PC-3 (cell line): ENCODE measurements around the gene CSK. TPM values are rescaled to one million over a fixed set of nuclear protein-coding genes. Genes with fewer than 3 reads are reported as not detected.

ENCODE experiments used
- ATAC-seq: fragments of 200-7000 bp; cut with Tn5 transposase; 2 replicates; pipeline ENCODE4 v1.9.1; 2020; ENCODE audit warnings: mild to moderate bottlenecking, moderate library complexity
- BruUV-seq: library from RNA; stranded (reverse); fragments of 400-500 nt; replicated peaks from 2 replicates; lab custom pipeline; 2021; lab: Mats Ljungman, UMichigan
- CTCF ChIA-PET: fragments of 300-600 bp; sonication (Branson Sonifier 250); formaldehyde crosslinking; loops from one replicate; lab custom pipeline; 2022; ENCODE audit warnings: antibody characterized with exemption; lab: Charles Lee
- POLR2A ChIA-PET: fragments of 300-600 bp; sonication (Branson Sonifier 250); formaldehyde crosslinking; loops from one replicate; lab custom pipeline; 2022; ENCODE audit warnings: antibody characterized with exemption; ENCODE audit not compliant: unreplicated experiment; lab: Charles Lee
- DNase-seq: peaks from one replicate; pipeline ENCODE4 v3.0.0-alpha.2; 2015
- H2AFZ ChIP-seq: fragments of 300-600 bp; sonication (generic); 2 replicates; pipeline ENCODE4 v1.6.0; 2016; ENCODE audit warnings: antibody characterized with exemption, low read length
- H3F3A ChIP-seq: fragments of 300-600 bp; sonication (generic); one replicate; pipeline ENCODE4 v1.6.0; 2017; ENCODE audit warnings: antibody characterized with exemption, low read length, control low read depth, mild to moderate bottlenecking; ENCODE audit not compliant: unreplicated experiment
- H3K27ac ChIP-seq: fragments of 300-600 bp; sonication (generic); 2 replicates; pipeline ENCODE4 v1.5.1; 2016; ENCODE audit warnings: mild to moderate bottlenecking, low read length
- H3K27me3 ChIP-seq: fragments of 300-600 bp; sonication (generic); 2 replicates; pipeline ENCODE4 v1.6.1; 2016; ENCODE audit warnings: low read length, mixed read lengths
- H3K36me3 ChIP-seq: fragments of 300-600 bp; sonication (generic); 2 replicates; pipeline ENCODE4 v1.6.1; 2016; ENCODE audit warnings: low read depth, mixed run types, low read length, mixed read lengths
- H3K4me1 ChIP-seq: fragments of 300-600 bp; sonication (generic); 2 replicates; pipeline ENCODE4 v1.5.1; 2016; ENCODE audit warnings: low read length; ENCODE audit not compliant: insufficient read depth
- H3K4me2 ChIP-seq: fragments of 300-600 bp; sonication (generic); 2 replicates; pipeline ENCODE4 v1.6.0; 2016; ENCODE audit warnings: low read length
- H3K4me3 ChIP-seq: fragments of 300-600 bp; sonication (generic); 2 replicates; pipeline ENCODE4 v1.5.1; 2016; ENCODE audit warnings: mild to moderate bottlenecking, low read length, mixed read lengths
- H3K79me2 ChIP-seq: fragments of 300-600 bp; sonication (generic); 2 replicates; pipeline ENCODE4 v1.6.1; 2017; ENCODE audit warnings: low read length, mixed read lengths
- H3K9ac ChIP-seq: fragments of 300-600 bp; sonication (generic); 2 replicates; pipeline ENCODE4 v1.6.0; 2016; ENCODE audit warnings: mild to moderate bottlenecking, low read length
- H3K9me2 ChIP-seq: fragments of 300-600 bp; sonication (generic); replicated peaks from 2 replicates; pipeline ENCODE4 v1.6.1; 2016; ENCODE audit warnings: mixed run types, low read length, mixed read lengths
- H3K9me3 ChIP-seq: fragments of 300-600 bp; sonication (generic); 2 replicates; pipeline ENCODE4 v1.6.1; 2016; ENCODE audit warnings: low read length, mixed read lengths
- H4K20me1 ChIP-seq: fragments of 300-600 bp; sonication (generic); 2 replicates; pipeline ENCODE4 v1.6.1; 2016; ENCODE audit warnings: low read length, mixed read lengths
- EZH2 ChIP-seq: fragments of 300-600 bp; sonication (generic); IDR thresholded peaks from one replicate; pipeline ENCODE4 v1.6.1; 2017; ENCODE audit warnings: antibody characterized with exemption, mild to moderate bottlenecking, low read length; ENCODE audit not compliant: unreplicated experiment
- EZH2phosphoT487 ChIP-seq: fragments of 300-600 bp; sonication (generic); IDR thresholded peaks from 2 replicates; pipeline ENCODE4 v1.6.1; 2018; ENCODE audit warnings: mild to moderate bottlenecking, antibody characterized with exemption, low read length, borderline replicate concordance
- intact Hi-C: fragments of 100-400 bp; cut with micrococcal nuclease; formaldehyde crosslinking; loops from 2 replicates; pipeline ENCODE4 v1.9.0; 2023
- total RNA-seq: library from RNA; depleted of rRNA; stranded (reverse); fragments of >200 nt; gene quantifications from 2 replicates; pipeline ENCODE4 v1.2.3, GENCODE V29; 2014
- TF ChIP-seq, protein P1 (sequence below): fragments of 300-600 bp; sonication (generic); conservative IDR thresholded peaks from 2 replicates; pipeline ENCODE4 v1.5.1; 2017; ENCODE audit warnings: antibody characterized with exemption, low read depth, mild to moderate bottlenecking, low read length

Gene CSK
- total RNA-seq, 1 experiment from 2014 or later: 38.0 TPM

DNA sequence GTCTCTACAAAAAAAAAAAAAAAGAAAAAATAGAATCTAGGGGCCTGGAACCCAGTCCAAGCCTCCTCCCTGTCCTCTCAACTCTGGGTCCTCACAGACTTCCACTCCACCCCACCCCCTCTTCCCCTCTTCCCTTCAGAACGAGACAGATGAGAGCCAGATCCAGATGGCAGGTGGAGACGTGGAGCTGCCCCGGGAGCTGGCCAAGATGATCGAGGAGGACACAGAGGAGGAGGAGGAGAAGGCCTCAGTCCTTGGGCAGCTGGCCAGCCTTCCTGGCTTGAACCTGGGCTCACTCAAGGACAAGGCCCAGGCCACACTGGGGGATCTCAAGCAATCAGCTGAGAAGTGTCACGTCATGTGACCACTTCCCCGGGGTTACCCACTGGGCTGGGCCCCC is 48.1 kb downstream of the CSK start:
- Histone ChIP-seq H3K9me3 (no peaks in the 10 kb centered on the region), H3K27me3 (no peaks in the 10 kb centered on the region), H3K36me3 (no peaks in the 10 kb centered on the region), H3K9ac (no peak overlapping the region), H2AFZ (no peak overlapping the region), H3K4me2 (no peak overlapping the region), H3K79me2 (no peaks in the 10 kb centered on the region), H3K9me2 (no peaks in the 10 kb centered on the region), H3K4me1 (peaks cover 20% of the 10 kb centered on the region), H4K20me1 (no peaks in the 10 kb centered on the region), H3K4me3 (no peak overlapping the region), H3K27ac (no peak overlapping the region), H3F3A (no peaks in the 10 kb centered on the region)
- POLR2A ChIA-PET: interaction anchor here (0.6 kb wide), 1 partner anchor 11 kb away, joined by 5 read pairs; no protein-coding TSS in a partner anchor
- ATAC-seq: no peak
- no peak for TF ChIP-seq EZH2
- TF ChIP-seq EZH2phosphoT487: no peak
- TF ChIP-seq, protein P1, sequence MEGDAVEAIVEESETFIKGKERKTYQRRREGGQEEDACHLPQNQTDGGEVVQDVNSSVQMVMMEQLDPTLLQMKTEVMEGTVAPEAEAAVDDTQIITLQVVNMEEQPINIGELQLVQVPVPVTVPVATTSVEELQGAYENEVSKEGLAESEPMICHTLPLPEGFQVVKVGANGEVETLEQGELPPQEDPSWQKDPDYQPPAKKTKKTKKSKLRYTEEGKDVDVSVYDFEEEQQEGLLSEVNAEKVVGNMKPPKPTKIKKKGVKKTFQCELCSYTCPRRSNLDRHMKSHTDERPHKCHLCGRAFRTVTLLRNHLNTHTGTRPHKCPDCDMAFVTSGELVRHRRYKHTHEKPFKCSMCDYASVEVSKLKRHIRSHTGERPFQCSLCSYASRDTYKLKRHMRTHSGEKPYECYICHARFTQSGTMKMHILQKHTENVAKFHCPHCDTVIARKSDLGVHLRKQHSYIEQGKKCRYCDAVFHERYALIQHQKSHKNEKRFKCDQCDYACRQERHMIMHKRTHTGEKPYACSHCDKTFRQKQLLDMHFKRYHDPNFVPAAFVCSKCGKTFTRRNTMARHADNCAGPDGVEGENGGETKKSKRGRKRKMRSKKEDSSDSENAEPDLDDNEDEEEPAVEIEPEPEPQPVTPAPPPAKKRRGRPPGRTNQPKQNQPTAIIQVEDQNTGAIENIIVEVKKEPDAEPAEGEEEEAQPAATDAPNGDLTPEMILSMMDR: no peak
- CTCF ChIA-PET: no interaction called here
- no TSS peak for BruUV-seq
- intact Hi-C loops: no loop called here
- no peak for DNase-seq

DNA sequence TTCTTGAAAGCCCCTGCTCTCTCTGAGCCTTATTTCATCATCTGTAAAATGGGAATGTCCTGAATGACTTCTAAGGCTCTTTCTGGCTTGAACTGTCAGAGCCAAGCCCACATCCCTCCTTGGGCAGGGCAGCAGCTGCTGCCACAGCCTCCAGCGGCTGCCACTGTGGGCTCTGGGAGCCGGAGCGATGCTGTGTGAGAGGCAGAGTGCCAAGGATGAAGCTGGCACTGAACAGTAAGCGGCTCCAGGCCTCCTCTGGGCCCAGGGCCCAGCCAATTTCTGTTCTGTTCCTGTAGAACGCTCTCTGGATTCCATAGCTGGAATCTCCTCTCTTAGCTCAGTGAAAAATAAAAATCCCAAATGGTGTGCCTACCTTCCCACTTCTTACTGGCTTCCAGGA is 49.0 kb downstream of the CSK start:
- H2AFZ ChIP-seq: no peak overlapping the region
- H3K36me3 ChIP-seq: no peaks in the 10 kb centered on the region
- no peaks in the 10 kb centered on the region for H3K27me3 ChIP-seq
- TF ChIP-seq EZH2: no peak
- TF ChIP-seq EZH2phosphoT487: no peak
- TF ChIP-seq, protein P1: no peak
- no peak overlapping the region for H3K4me2 ChIP-seq
- H3F3A ChIP-seq: no peaks in the 10 kb centered on the region
- H4K20me1 ChIP-seq: no peaks in the 10 kb centered on the region
- H3K27ac ChIP-seq: no peak overlapping the region
- BruUV-seq: no TSS peak
- ChIA-PET POLR2A (no interaction called here), CTCF (no interaction called here)
- H3K9ac ChIP-seq: no peak overlapping the region
- no peak overlapping the region for H3K4me3 ChIP-seq
- ATAC-seq: no peak
- DNase-seq: no peak
- no peaks in the 10 kb centered on the region for H3K9me3 ChIP-seq
- H3K9me2 ChIP-seq: no peaks in the 10 kb centered on the region
- intact Hi-C loops: no loop called here
- no peaks in the 10 kb centered on the region for H3K79me2 ChIP-seq
- peaks cover 20% of the 10 kb centered on the region for H3K4me1 ChIP-seq

DNA sequence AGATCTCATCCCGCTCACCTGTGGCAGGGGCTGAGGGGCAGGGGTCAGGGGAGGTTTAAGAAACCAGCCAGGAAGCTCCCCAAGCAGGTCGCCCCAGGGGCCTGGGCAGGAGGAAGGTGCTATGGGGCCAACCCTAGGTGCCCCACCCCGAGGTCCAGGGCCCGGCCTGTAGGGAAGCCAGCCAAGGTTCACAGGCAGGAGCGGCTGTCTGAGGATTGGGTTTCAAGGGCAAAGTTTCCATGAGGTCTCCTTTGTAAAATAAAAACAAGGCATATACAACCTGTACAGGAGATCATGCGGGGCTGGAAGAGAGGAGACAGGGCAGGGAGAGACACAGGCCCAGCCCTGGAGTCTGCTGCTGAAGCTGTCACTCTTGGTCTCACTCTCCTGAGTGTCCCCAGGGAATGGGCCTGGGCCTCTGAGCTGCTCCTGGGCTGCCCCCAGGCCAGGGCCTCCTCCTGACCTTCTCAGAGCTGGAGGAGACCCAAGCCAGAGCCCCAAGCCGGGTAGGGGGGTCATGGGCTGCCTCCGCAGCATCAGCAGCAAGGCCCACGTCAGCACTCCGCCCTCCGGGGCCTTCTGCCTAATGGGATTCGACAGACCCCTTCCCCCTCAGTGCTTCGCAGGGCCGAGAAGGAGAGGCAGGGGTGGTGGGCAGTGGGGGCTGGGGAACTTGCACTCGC is 50.1 kb downstream of the CSK start:
- no peak for ATAC-seq
- no peak overlapping the region for H3K4me3 ChIP-seq

More for the DNA sequence above, 50.1 kb downstream of the CSK start:
- H3K9me2 ChIP-seq: no peaks in the 10 kb centered on the region
- H3K36me3 ChIP-seq: no peaks in the 10 kb centered on the region
- no peak for TF ChIP-seq EZH2phosphoT487
- no peak for TF ChIP-seq EZH2
- TF ChIP-seq, protein P1: no peak
- H3K4me2 ChIP-seq: no peak overlapping the region
- CTCF ChIA-PET: no interaction called here
- no peaks in the 10 kb centered on the region for H3K79me2 ChIP-seq
- no peaks in the 10 kb centered on the region for H3F3A ChIP-seq
- H3K4me1 ChIP-seq: peaks cover 20% of the 10 kb centered on the region
- BruUV-seq: no TSS peak
- H3K9me3 ChIP-seq: no peaks in the 10 kb centered on the region
- POLR2A ChIA-PET: no interaction called here
- no peaks in the 10 kb centered on the region for H3K27me3 ChIP-seq
- no peaks in the 10 kb centered on the region for H4K20me1 ChIP-seq
- no peak overlapping the region for H2AFZ ChIP-seq
- H3K27ac ChIP-seq: no peak overlapping the region
- H3K9ac ChIP-seq: no peak overlapping the region
- intact Hi-C loops: no loop called here
- DNase-seq: no peak
